HCT116 (cell line): ENCODE data around the gene NELL1. TPM values are rescaled to one million over a fixed set of nuclear protein-coding genes. Genes with fewer than 3 reads are reported as not detected.

Source experiments
- ATAC-seq: fragments of 200-7000 bp; cut with Tn5 transposase; 2 replicates; pipeline ENCODE4 v1.9.1; 2020; ENCODE audit warnings: mild to moderate bottlenecking, moderate library complexity
- BruUV-seq: library from RNA; stranded (reverse); fragments of 400-500 nt; replicated peaks from 2 replicates; lab custom pipeline; 2021; lab: Mats Ljungman, UMichigan
- CTCF ChIA-PET: fragments of 300-600 bp; sonication (Branson Sonifier 250); formaldehyde crosslinking; loops from one replicate; lab custom pipeline; 2021; ENCODE audit warnings: antibody characterized with exemption; lab: Charles Lee
- POLR2A ChIA-PET: fragments of 300-600, 350-600 bp; sonication (Branson Sonifier 250); formaldehyde crosslinking; loops from one replicate; lab custom pipeline; 2021; ENCODE audit warnings: antibody characterized with exemption; lab: Charles Lee
- RAD21 ChIA-PET, 2 experiments: fragments of 300-600 bp; sonication (Branson Sonifier 250); formaldehyde crosslinking; loops; one replicate each; lab custom pipeline; 2023; ENCODE audit warnings: low total read pairs in 2 of 2; ENCODE audit not compliant: uncharacterized antibody in 2 of 2, unreplicated experiment in 2 of 2, low non-redundant PET in 1 of 2; lab: Charles Lee
- DNase-seq: peaks from one replicate; pipeline ENCODE4 v3.0.0-alpha.2; 2010; ENCODE audit warnings: low read depth, low spot score
- H2AFZ ChIP-seq: fragments of 200-600 bp; shearing (Covaris generic), sonication (generic); 2 replicates; pipeline ENCODE4 v1.6.1; 2017; ENCODE audit warnings: low read depth, mixed run types, mixed read lengths, antibody characterized with exemption, low read length; ENCODE audit not compliant: poor library complexity, severe bottlenecking
- H3K27ac ChIP-seq: 2 replicates; pipeline ENCODE4 v1.5.1; 2012; ENCODE audit warnings: low read depth, low read length
- H3K27me3 ChIP-seq: fragments of 200-600 bp; sonication (generic); 2 replicates; pipeline ENCODE4 v1.6.1; 2016; ENCODE audit warnings: mixed run types, low read length, mixed read lengths; ENCODE audit not compliant: insufficient read depth
- H3K36me3 ChIP-seq, 2 experiments: fragments of 200-500 bp in 1 of 2; fragments of 200-600 bp in 1 of 2; sonication (Bioruptor generic) in 1 of 2; sonication (generic) in 1 of 2; 2 replicates each; pipeline versions ENCODE4 v1.5.1 to v1.6.1; 2014 to 2016; ENCODE audit warnings: low read length in 2 of 2, inconsistent platforms in 1 of 2, mixed read lengths in 1 of 2, mixed run types in 1 of 2; ENCODE audit not compliant: insufficient read depth in 2 of 2, control insufficient read depth in 1 of 2
- H3K4me1 ChIP-seq, 2 experiments: fragments of 200-600 bp in 1 of 2; sonication (generic) in 1 of 2; 2 replicates each; pipeline versions ENCODE4 v1.5.1 to v1.6.1; 2012 to 2017; ENCODE audit warnings: low read length in 2 of 2, inconsistent platforms in 1 of 2, mild to moderate bottlenecking in 1 of 2, mixed read lengths in 1 of 2, mixed run types in 1 of 2, moderate library complexity in 1 of 2; ENCODE audit not compliant: insufficient read depth in 2 of 2, control insufficient read depth in 1 of 2
- H3K4me2 ChIP-seq: fragments of 200-600 bp; sonication (generic); 2 replicates; pipeline ENCODE4 v1.6.1; 2017; ENCODE audit warnings: mixed run types, low read length, mixed read lengths
- H3K4me3 ChIP-seq, 2 experiments: fragments of 200-600 bp in 1 of 2; sonication (generic) in 1 of 2; replicated peaks in 1 of 2; 2 replicates each; pipeline ENCODE4 v1.5.1; 2011 to 2016; ENCODE audit warnings: low read length in 2 of 2, control low read depth in 1 of 2, low read depth in 1 of 2, mild to moderate bottlenecking in 1 of 2, mixed read lengths in 1 of 2, mixed run types in 1 of 2
- H3K79me2 ChIP-seq: fragments of 200-600 bp; sonication (generic); 2 replicates; pipeline ENCODE4 v1.6.1; 2017; ENCODE audit warnings: mild to moderate bottlenecking, mixed run types, low read length, moderate library complexity, mixed read lengths; ENCODE audit not compliant: insufficient read depth
- H3K9ac ChIP-seq: fragments of 200-600 bp; sonication (generic); 2 replicates; pipeline ENCODE4 v1.6.1; 2016; ENCODE audit warnings: low read length, mixed read lengths
- H3K9me2 ChIP-seq: fragments of 200-600 bp; sonication (generic), shearing (Covaris generic); 2 replicates; pipeline ENCODE4 v1.6.1; 2017; ENCODE audit warnings: mixed run types, mild to moderate bottlenecking, moderate library complexity; ENCODE audit not compliant: insufficient read depth
- H3K9me3 ChIP-seq, 2 experiments: fragments of 200-500 bp in 1 of 2; fragments of 200-600 bp in 1 of 2; sonication (Bioruptor generic) in 1 of 2; sonication (generic) in 1 of 2; 2 replicates each; pipeline ENCODE4 v1.6.1; 2014 to 2017; ENCODE audit warnings: low read length in 2 of 2, mixed read lengths in 2 of 2, inconsistent platforms in 1 of 2, low read depth in 1 of 2, mild to moderate bottlenecking in 1 of 2, mixed run types in 1 of 2, moderate library complexity in 1 of 2; ENCODE audit not compliant: control insufficient read depth in 1 of 2, insufficient read depth in 1 of 2
- H4K20me1 ChIP-seq: fragments of 200-600 bp; sonication (generic), shearing (Covaris generic); 2 replicates; pipeline ENCODE4 v1.6.1; 2017; ENCODE audit warnings: mixed run types, mild to moderate bottlenecking, moderate library complexity; ENCODE audit not compliant: insufficient read depth
- ATF3 ChIP-seq: IDR thresholded peaks from 2 replicates; pipeline ENCODE4 v1.6.1; 2012
- CTCF ChIP-seq, 3 experiments: fragments of 200-600 bp in 1 of 3; sonication (generic) in 1 of 3; IDR thresholded peaks in 2 of 3; conservative IDR thresholded peaks in 1 of 3; 2 replicates each; pipeline ENCODE4 v1.5.1; 2012 to 2017; ENCODE audit warnings: low read depth in 2 of 3, low read length in 2 of 3, antibody characterized with exemption in 1 of 3, borderline replicate concordance in 1 of 3, control low read depth in 1 of 3, mild to moderate bottlenecking in 1 of 3, mixed read lengths in 1 of 3, mixed run types in 1 of 3, moderate library complexity in 1 of 3; ENCODE audit not compliant: insufficient read depth in 1 of 3
- EGR1 ChIP-seq: IDR thresholded peaks from 2 replicates; pipeline ENCODE4 v1.6.1; 2012; ENCODE audit warnings: low read depth
- ELF1 ChIP-seq: IDR thresholded peaks from 2 replicates; pipeline ENCODE4 v1.6.1; 2012; ENCODE audit warnings: low read depth, borderline replicate concordance
- EZH2 ChIP-seq: fragments of 200-600 bp; sonication (generic); IDR thresholded peaks from 2 replicates; pipeline ENCODE4 v1.6.1; 2017; ENCODE audit warnings: antibody characterized with exemption, mixed run types
- FOSL1 ChIP-seq: IDR thresholded peaks from 2 replicates; pipeline ENCODE4 v1.6.1; 2012; ENCODE audit warnings: low read depth
- JUND ChIP-seq: IDR thresholded peaks from 2 replicates; pipeline ENCODE4 v1.6.1; 2012
- POLR2A ChIP-seq: IDR thresholded peaks from 2 replicates; pipeline ENCODE4 v1.7.0; 2011; ENCODE audit warnings: borderline replicate concordance; ENCODE audit not compliant: insufficient read depth, insufficient read length; ENCODE audit errors: extremely low read depth
- POLR2AphosphoS5 ChIP-seq: IDR thresholded peaks from 2 replicates; pipeline ENCODE4 v1.6.1; 2011; ENCODE audit warnings: mild to moderate bottlenecking, low read depth, low read length, moderate library complexity
- RAD21 ChIP-seq: IDR thresholded peaks from 2 replicates; pipeline ENCODE4 v1.6.1; 2012; ENCODE audit warnings: low read depth, mild to moderate bottlenecking
- REST ChIP-seq: IDR thresholded peaks from 2 replicates; pipeline ENCODE4 v1.6.1; 2012; ENCODE audit warnings: low read depth
- SIN3A ChIP-seq: IDR thresholded peaks from 2 replicates; pipeline ENCODE4 v1.6.1; 2012; ENCODE audit warnings: low read depth
- SP1 ChIP-seq: IDR thresholded peaks from 2 replicates; pipeline ENCODE4 v1.6.1; 2012; ENCODE audit warnings: low read depth
- SRF ChIP-seq: IDR thresholded peaks from 2 replicates; pipeline ENCODE4 v1.6.1; 2012; ENCODE audit warnings: low read depth
- YY1 ChIP-seq: IDR thresholded peaks from 2 replicates; pipeline ENCODE4 v1.6.1; 2011; ENCODE audit warnings: low read length, low read depth, moderate library complexity, mild to moderate bottlenecking; ENCODE audit not compliant: insufficient replicate concordance; ENCODE audit errors: extremely low read depth
- ZFX ChIP-seq: fragments of 450-650 bp; IDR thresholded peaks from 2 replicates; pipeline ENCODE4 v1.6.1; 2017
- ZNF274 ChIP-seq: fragments of 200-500 bp; sonication (Bioruptor generic); IDR thresholded peaks from 2 replicates; pipeline ENCODE4 v1.6.1; 2014; ENCODE audit warnings: mild to moderate bottlenecking, low read depth, low read length, inconsistent platforms
- intact Hi-C: fragments of 100-400 bp; cut with micrococcal nuclease; formaldehyde crosslinking; loops from 2 replicates; pipeline ENCODE4 v1.10.0; 2022
- total RNA-seq: library from RNA; stranded (reverse); gene quantifications from one replicate; pipeline ENCODE4 v1.2.1, GENCODE V29; 2021; ENCODE audit not compliant: unreplicated experiment

Gene NELL1
- total RNA-seq, 1 experiment from 2014 or later, result not detected

GRCh38 chr11:20949585-20949984, 280.2 kb downstream of the NELL1 start:
- Histone ChIP-seq H3K36me3 (no peaks in the 10 kb centered on the region), H3K4me1 (no peaks in the 10 kb centered on the region), H3K79me2 (no peaks in the 10 kb centered on the region), H2AFZ (no peak overlapping the region), H3K4me2 (no peak overlapping the region), H3K9me3 (peaks cover 0 to 5% of the 10 kb centered on the region in 2 experiments; a peak in 2 of 4 replicates), H3K27me3 (no peaks in the 10 kb centered on the region), H3K4me3 (no peak overlapping the region), H3K9ac (no peak overlapping the region), H4K20me1 (no peaks in the 10 kb centered on the region; the same call in 1 of the 2 replicates), H3K27ac (no peak overlapping the region), H3K9me2 (no peaks in the 10 kb centered on the region)
- ChIA-PET POLR2A (no interaction called here), RAD21 (no interaction called here), CTCF (no interaction called here)
- TF ChIP-seq EZH2 (no peak), JUND (no peak), ELF1 (no peak), POLR2AphosphoS5 (no peak), ZFX (no peak), SIN3A (no peak), ZNF274 (no peak), REST (no peak), SRF (no peak), CTCF (IDR thresholded peaks at IDR 0.05 in 2 of 3, conservative IDR thresholded peaks at IDR 0.05 in 1 of 3; ENCODE audit: borderline replicate concordance in 1 of 3, insufficient read depth in 1 of 3, low read depth in 2 of 3, low read length in 2 of 3) (no peak), FOSL1 (no peak), EGR1 (no peak), SP1 (no peak), ATF3 (no peak), RAD21 (no peak), POLR2A (no peak), YY1 (no peak)
- ATAC-seq, result no peak
- BruUV-seq, result no TSS peak
- intact Hi-C loops, result no loop called here
- no peak for DNase-seq
